Mononuclear cell (primary cell): ENCODE results near the gene LTB4R. TPM values are rescaled to one million over a fixed set of nuclear protein-coding genes. Genes with fewer than 3 reads are reported as not detected.
"Not testable (repeated sequence)": the region's sequence is repeated elsewhere in the genome, so short reads cannot be mapped to it uniquely, and the experiment has no call there.

Experiments
- H3K27me3 ChIP-seq: 2 replicates; pipeline ENCODE4 v1.6.0; 2011; ENCODE audit warnings: low read length, control low read depth; ENCODE audit not compliant: insufficient read depth
- H3K4me1 ChIP-seq: 2 replicates; pipeline ENCODE4 v1.5.1; 2011; ENCODE audit warnings: mild to moderate bottlenecking, low read length, control low read depth; ENCODE audit not compliant: insufficient read depth
- H3K4me3 ChIP-seq: 2 replicates; pipeline ENCODE4 v1.5.1; 2011; ENCODE audit warnings: mild to moderate bottlenecking, low read length, moderate library complexity
- H3K9me3 ChIP-seq: 2 replicates; pipeline ENCODE4 v1.5.1; 2011; ENCODE audit warnings: low read depth, mild to moderate bottlenecking, control low read depth, low read length
- total RNA-seq: library from RNA; depleted of rRNA; stranded (reverse); fragments of >200 nt; gene quantifications from one replicate; pipeline ENCODE4 v1.2.3, GENCODE V29; 2012

LTB4R gene
- total RNA-seq, 1 donor, result 12.5 TPM

- Histone ChIP-seq H3K27me3 (no peaks in the 10 kb centered on the region), H3K4me1 (peaks cover 34% of the 10 kb centered on the region), H3K9me3 (no peaks in the 10 kb centered on the region), H3K4me3 (no peak overlapping the region)
These were observed 10.1 kb downstream of the LTB4R start for GRCh38 chr14:24321212-24321975.

- H3K4me3 ChIP-seq, result no peak overlapping the region
- no peaks in the 10 kb centered on the region for H3K27me3 ChIP-seq
- peaks cover 34% of the 10 kb centered on the region for H3K4me1 ChIP-seq
- H3K9me3 ChIP-seq, result no peaks in the 10 kb centered on the region
These were observed 11.4 kb downstream of the LTB4R start for GRCh38 chr14:24322672-24323071.

GRCh38 chr14:24323341-24323740 is 12.0 kb downstream of the LTB4R start:
- Histone ChIP-seq H3K27me3 (no peaks in the 10 kb centered on the region), H3K9me3 (no peaks in the 10 kb centered on the region), H3K4me1 (peaks cover 34% of the 10 kb centered on the region), H3K4me3 (no peak overlapping the region)

- H3K27me3 ChIP-seq, result no peaks in the 10 kb centered on the region
- H3K9me3 ChIP-seq, result no peaks in the 10 kb centered on the region
- no peak overlapping the region for H3K4me3 ChIP-seq
- H3K4me1 ChIP-seq, result peaks cover 34% of the 10 kb centered on the region
These were observed 12.7 kb downstream of the LTB4R start for GRCh38 chr14:24324024-24324423.

GRCh38 chr14:24325041-24325530 is 13.8 kb downstream of the LTB4R start:
- Histone ChIP-seq H3K4me3 (no peak overlapping the region), H3K27me3 (no peaks in the 10 kb centered on the region)

GRCh38 chr14:24325963-24326362 is 14.7 kb downstream of the LTB4R start:
- Histone ChIP-seq H3K4me1 (peaks cover 51% of the 10 kb centered on the region), H3K4me3 (no peak overlapping the region), H3K9me3 (no peaks in the 10 kb centered on the region), H3K27me3 (no peaks in the 10 kb centered on the region)

More at GRCh38 chr14:24325041-24325530, 13.8 kb downstream of the LTB4R start:
- H3K4me1 ChIP-seq, result peaks cover 43% of the 10 kb centered on the region
- no peaks in the 10 kb centered on the region for H3K9me3 ChIP-seq

- H3K27me3 ChIP-seq, result no peaks in the 10 kb centered on the region
- H3K9me3 ChIP-seq, result no peaks in the 10 kb centered on the region
- H3K4me3 ChIP-seq, result no peak overlapping the region
- H3K4me1 ChIP-seq, result peaks cover 64% of the 10 kb centered on the region
These were observed 16.0 kb downstream of the LTB4R start for GRCh38 chr14:24327303-24327702.

GRCh38 chr14:24327914-24328313 is 16.6 kb downstream of the LTB4R start:
- not testable (repeated sequence) for H3K27me3 ChIP-seq, H3K4me3 ChIP-seq, H3K9me3 ChIP-seq
- peaks cover 70% of the 10 kb centered on the region for H3K4me1 ChIP-seq

GRCh38 chr14:24329073-24329663 is 17.9 kb downstream of the LTB4R start:
- Histone ChIP-seq H3K9me3 (no peaks in the 10 kb centered on the region), H3K4me1 (peaks cover 83% of the 10 kb centered on the region), H3K27me3 (peaks cover 9% of the 10 kb centered on the region), H3K4me3 (no peak overlapping the region)

- peaks cover 88% of the 10 kb centered on the region for H3K4me1 ChIP-seq
- no peaks in the 10 kb centered on the region for H3K9me3 ChIP-seq
- H3K4me3 ChIP-seq, result no peak overlapping the region
- peaks cover 14% of the 10 kb centered on the region for H3K27me3 ChIP-seq
These were observed 18.4 kb downstream of the LTB4R start for GRCh38 chr14:24329736-24330135.

- no peaks in the 10 kb centered on the region for H3K9me3 ChIP-seq
- H3K27me3 ChIP-seq, result peaks cover 21% of the 10 kb centered on the region
- peaks cover 99% of the 10 kb centered on the region for H3K4me1 ChIP-seq
- H3K4me3 ChIP-seq, result no peak overlapping the region
These were observed 19.8 kb downstream of the LTB4R start for GRCh38 chr14:24330973-24331674.

- Histone ChIP-seq H3K4me3 (no peak overlapping the region), H3K27me3 (peaks cover 21% of the 10 kb centered on the region), H3K4me1 (peaks cover 99% of the 10 kb centered on the region), H3K9me3 (no peaks in the 10 kb centered on the region)
These were observed 20.5 kb downstream of the LTB4R start for GRCh38 chr14:24331731-24332267.

GRCh38 chr14:24332268-24332993 is 21.1 kb downstream of the LTB4R start:
- Histone ChIP-seq H3K4me3 (peak overlapping the region; percentile 13), H3K27me3 (peaks cover 21% of the 10 kb centered on the region), H3K4me1 (peaks cover 97% of the 10 kb centered on the region), H3K9me3 (no peaks in the 10 kb centered on the region)

GRCh38 chr14:24334431-24335291 is 23.4 kb downstream of the LTB4R start, which contains the start of gene ADCY4:
Gene ADCY4, minus strand, starts transcription at chr14:24335071. Its CDS starts 419 bp downstream, at chr14:24334652.
- H3K9me3 ChIP-seq, result no peaks in the 10 kb centered on the region
- H3K4me3 ChIP-seq, result peak within 1 kb of the TSS; percentile 0
- H3K27me3 ChIP-seq, result peaks cover 21% of the 10 kb centered on the region
- peaks cover 93% of the 10 kb centered on the region for H3K4me1 ChIP-seq
